Activated naive CD8-positive, alpha-beta T cell treated with anti-CD3 and anti-CD28 coated beads, Interleukin-2, amount 50 U/mL, for 16 hours (primary cell): ENCODE data around the gene ZNF599.

Source experiments
- DNase-seq: peaks from one replicate; pipeline ENCODE4 v3.0.0-alpha.2; 2020; ENCODE audit warnings: low read depth, low spot score

The ZNF599 gene

GRCh38 chr19:34744896-34745690 is 27.9 kb downstream of the ZNF599 start:
- DNase-seq = no peak

- DNase-seq = peak; percentile 39
Measured at GRCh38 chr19:34734537-34735103, 38.4 kb downstream of the ZNF599 start.

- DNase-seq = peak; percentile 65
Measured at GRCh38 chr19:34733746-34734536, 39.1 kb downstream of the ZNF599 start, which contains the start of gene ZNF181. Gene ZNF181 (plus strand): TSS chr19:34734243. CDS start chr19:34735038, 795 bp downstream.

- DNase-seq = no peak
Measured at GRCh38 chr19:34733266-34733745, 39.7 kb downstream of the ZNF599 start.

GRCh38 chr19:34732612-34733211 is 40.3 kb downstream of the ZNF599 start:
- DNase-seq = no peak

GRCh38 chr19:34731964-34732363 is 41.1 kb downstream of the ZNF599 start:
- no peak for DNase-seq

- no peak for DNase-seq
Measured at GRCh38 chr19:34731019-34731829, 41.8 kb downstream of the ZNF599 start.

GRCh38 chr19:34725400-34725799 is 47.6 kb downstream of the ZNF599 start:
- no peak for DNase-seq

- DNase-seq = no peak
Measured at GRCh38 chr19:34722353-34722752, 50.7 kb downstream of the ZNF599 start.

GRCh38 chr19:34715357-34715756 is 57.7 kb downstream of the ZNF599 start:
- no peak for DNase-seq

- DNase-seq = no peak
Measured at GRCh38 chr19:34713262-34713637, 59.8 kb downstream of the ZNF599 start.

GRCh38 chr19:34712395-34713261 is 60.4 kb downstream of the ZNF599 start:
- peak; percentile 17 for DNase-seq

GRCh38 chr19:34711890-34712289 is 61.1 kb downstream of the ZNF599 start:
- DNase-seq = no peak
